ENCODE data around the gene BMP10.

- TF ChIP-seq CTCF (conservative IDR thresholded peaks at IDR 0.05; ENCODE audit: low read length) (no peak), EZH2phosphoT487 (IDR thresholded peaks at IDR 0.05; ENCODE audit: borderline replicate concordance, low read depth, low read length) (no peak)
Measured at GRCh38 chr2:68861330-68861729, 9.9 kb downstream of the BMP10 start.

Measured in OCI-LY7 (cell line).